D721Med (cell line): ENCODE data around the gene CDH23.

Experiments
- DNase-seq: peaks from one replicate; pipeline ENCODE4 v3.0.0; 2011; ENCODE audit warnings: low spot score; ENCODE audit not compliant: insufficient read length
- FAIRE-seq: peaks from 2 replicates; lab custom pipeline; 2011; peaks lifted over from hg19 to GRCh38; lab: Jason Lieb, UNC
- CTCF ChIP-seq: IDR thresholded peaks from 2 replicates; pipeline ENCODE4 v1.5.1; 2012; ENCODE audit warnings: mild to moderate bottlenecking, control low read depth; ENCODE audit not compliant: insufficient read depth; ENCODE audit errors: missing control alignments

CDH23 gene

GRCh38 chr10:71456631-71457030, 59.9 kb downstream of the CDH23 start:
- DNase-seq (no peak), FAIRE-seq (no peak)
- no peak for TF ChIP-seq CTCF

GRCh38 chr10:71457908-71458307, 61.2 kb downstream of the CDH23 start:
- FAIRE-seq, result no peak
- DNase-seq, result no peak
- TF ChIP-seq CTCF, result no peak

- no peak for TF ChIP-seq CTCF
- DNase-seq, result no peak
- FAIRE-seq, result no peak
Observed at GRCh38 chr10:71458387-71458786, 61.7 kb downstream of the CDH23 start.

DNA sequence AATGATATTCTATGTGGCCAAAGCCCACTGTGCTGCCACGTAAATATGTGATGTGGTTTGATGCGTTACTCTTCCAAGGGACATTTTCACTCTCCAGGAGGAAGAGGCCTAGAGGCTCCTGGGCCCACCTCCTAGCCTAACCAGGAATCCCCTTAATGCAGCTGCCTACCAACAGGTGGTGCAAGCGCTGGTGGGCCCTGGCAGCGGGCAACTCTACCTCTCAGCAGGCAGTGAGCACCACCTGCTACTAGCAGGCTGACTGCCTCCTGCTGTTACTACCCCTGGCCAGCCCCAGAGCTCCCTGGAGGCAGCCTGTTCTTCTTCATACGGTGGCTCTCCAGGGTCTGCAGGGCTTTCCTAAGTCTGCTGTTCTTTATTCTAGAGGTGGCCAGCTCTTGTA, 62.8 kb downstream of the CDH23 start:
- TF ChIP-seq CTCF, result no peak
- DNase-seq (no peak), FAIRE-seq (no peak)

- FAIRE-seq (no peak), DNase-seq (no peak)
- no peak for TF ChIP-seq CTCF
Observed at GRCh38 chr10:71460615-71461014, 63.9 kb downstream of the CDH23 start.

DNA sequence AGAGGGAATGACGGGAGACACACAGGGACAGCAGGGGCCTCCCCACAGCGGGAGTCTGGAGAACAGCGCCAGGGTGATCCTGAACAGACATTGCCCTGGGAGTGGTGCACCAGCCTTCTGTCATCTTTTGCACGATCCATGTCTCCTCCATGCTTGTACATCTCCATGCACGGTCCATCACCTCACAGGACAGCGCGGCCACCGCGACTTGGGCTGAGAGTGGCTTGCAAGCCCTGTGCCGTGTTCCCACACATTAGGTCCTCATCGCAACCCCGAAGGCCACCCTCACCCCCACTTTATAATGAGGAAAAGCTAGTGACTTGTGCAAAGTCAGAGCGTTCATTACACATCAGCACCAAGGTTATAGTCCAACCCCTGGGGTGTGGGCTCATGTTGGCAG, 64.7 kb downstream of the CDH23 start:
- FAIRE-seq (no peak), DNase-seq (no peak)
- no peak for TF ChIP-seq CTCF

GRCh38 chr10:71462062-71462935, 65.6 kb downstream of the CDH23 start:
- DNase-seq, result peak; percentile 68
- FAIRE-seq, result no peak

More at GRCh38 chr10:71462062-71462935, 65.6 kb downstream of the CDH23 start:
- TF ChIP-seq CTCF, result no peak
